GM18951 (cell line): ENCODE results near the gene RCN2.

Source experiments
- POLR2A ChIP-seq: IDR thresholded peaks from 4 replicates; pipeline ENCODE4 v1.6.1; 2011; ENCODE audit warnings: mild to moderate bottlenecking; ENCODE audit not compliant: insufficient read length, insufficient read depth; ENCODE audit errors: extremely low read depth
- in situ Hi-C: fragments of 300-500 bp; cut with MboI; formaldehyde crosslinking; loops from one replicate; pipeline ENCODE4 v1.12.0; 2022; ENCODE audit warnings: low sequenced_read_pairs, mixed read lengths, inconsistent platforms; ENCODE audit not compliant: unreplicated experiment

RCN2 gene

GRCh38 chr15:76999996-77000395, 68.4 kb downstream of the RCN2 start:
- no peak for TF ChIP-seq POLR2A
- in situ Hi-C loops, result no loop called here

GRCh38 chr15:77001351-77001750, 69.8 kb downstream of the RCN2 start:
- in situ Hi-C loops, result no loop called here
- no peak for TF ChIP-seq POLR2A

GRCh38 chr15:77001966-77002365, 70.4 kb downstream of the RCN2 start:
- in situ Hi-C loops, result no loop called here
- no peak for TF ChIP-seq POLR2A

- no peak for TF ChIP-seq POLR2A
- in situ Hi-C loops, result no loop called here
Observed at GRCh38 chr15:77002436-77002835, 70.9 kb downstream of the RCN2 start.

GRCh38 chr15:77002954-77003912, 71.7 kb downstream of the RCN2 start:
- in situ Hi-C loops, result no loop called here
- TF ChIP-seq POLR2A, result no peak
